ENCODE measurements around the gene ZFHX3.
"Not testable (repeated sequence)": the region's sequence is repeated elsewhere in the genome, so short reads cannot be mapped to it uniquely, and the experiment has no call there.

Gene ZFHX3

DNA sequence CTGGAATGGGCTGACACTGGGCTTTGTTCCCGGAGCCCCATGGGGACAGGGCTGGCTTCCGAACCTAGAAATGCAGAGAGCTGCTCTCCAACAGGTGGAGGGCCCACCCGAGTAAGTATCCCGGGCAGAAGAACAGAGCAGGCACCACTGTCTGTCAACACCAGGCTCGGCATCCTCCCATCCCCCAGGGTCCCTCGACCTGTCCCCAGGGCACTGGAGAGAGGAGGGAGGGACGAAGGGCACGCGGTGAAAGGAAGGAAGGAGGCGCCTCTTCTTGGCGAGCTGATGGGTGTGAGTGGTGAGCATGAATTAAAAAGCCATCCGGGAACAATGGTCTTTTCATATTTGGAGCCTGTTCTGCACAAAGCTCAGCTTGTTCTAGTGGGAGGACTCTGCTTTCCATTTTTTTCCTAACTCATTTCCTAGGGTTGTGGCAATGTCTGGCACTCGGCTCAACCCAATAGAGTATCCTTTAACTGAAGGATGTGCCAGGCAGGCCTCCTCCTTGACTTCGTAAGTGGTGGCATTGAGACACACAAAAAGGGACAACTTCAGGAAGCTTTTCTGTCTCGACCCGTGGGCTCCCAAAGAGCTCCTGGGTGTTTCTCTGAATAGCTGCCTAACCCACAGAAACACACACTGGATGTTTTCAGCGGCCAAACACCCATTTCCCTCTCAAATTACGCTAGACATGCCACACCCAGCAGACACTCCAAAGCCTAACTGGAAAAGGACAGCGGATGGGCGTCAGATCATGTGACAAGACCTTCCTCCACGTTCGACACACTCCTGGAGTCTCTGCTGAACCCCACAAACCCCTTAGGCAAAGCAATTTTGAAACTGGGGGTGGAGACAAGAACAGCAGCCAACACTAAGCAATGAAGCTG lies 47.7 kb downstream of the ZFHX3 start:
- TF ChIP-seq, protein P1, sequence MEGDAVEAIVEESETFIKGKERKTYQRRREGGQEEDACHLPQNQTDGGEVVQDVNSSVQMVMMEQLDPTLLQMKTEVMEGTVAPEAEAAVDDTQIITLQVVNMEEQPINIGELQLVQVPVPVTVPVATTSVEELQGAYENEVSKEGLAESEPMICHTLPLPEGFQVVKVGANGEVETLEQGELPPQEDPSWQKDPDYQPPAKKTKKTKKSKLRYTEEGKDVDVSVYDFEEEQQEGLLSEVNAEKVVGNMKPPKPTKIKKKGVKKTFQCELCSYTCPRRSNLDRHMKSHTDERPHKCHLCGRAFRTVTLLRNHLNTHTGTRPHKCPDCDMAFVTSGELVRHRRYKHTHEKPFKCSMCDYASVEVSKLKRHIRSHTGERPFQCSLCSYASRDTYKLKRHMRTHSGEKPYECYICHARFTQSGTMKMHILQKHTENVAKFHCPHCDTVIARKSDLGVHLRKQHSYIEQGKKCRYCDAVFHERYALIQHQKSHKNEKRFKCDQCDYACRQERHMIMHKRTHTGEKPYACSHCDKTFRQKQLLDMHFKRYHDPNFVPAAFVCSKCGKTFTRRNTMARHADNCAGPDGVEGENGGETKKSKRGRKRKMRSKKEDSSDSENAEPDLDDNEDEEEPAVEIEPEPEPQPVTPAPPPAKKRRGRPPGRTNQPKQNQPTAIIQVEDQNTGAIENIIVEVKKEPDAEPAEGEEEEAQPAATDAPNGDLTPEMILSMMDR (IDR thresholded peaks at IDR 0.05; ENCODE audit: low read depth, low read length) = no peak
- Histone ChIP-seq H3K36me3 (no peaks in the 10 kb centered on the region; the same call in 1 of the 2 replicates), H3K9me3 (no peaks in the 10 kb centered on the region), H3K4me3 (ENCODE audit: low read depth, low read length) (peak overlapping the region; percentile 5; the same call in 1 of the 2 replicates), H3K4me1 (peaks cover 19% of the 10 kb centered on the region), H3K27me3 (no peaks in the 10 kb centered on the region)
- DNase-seq = no peak

DNA sequence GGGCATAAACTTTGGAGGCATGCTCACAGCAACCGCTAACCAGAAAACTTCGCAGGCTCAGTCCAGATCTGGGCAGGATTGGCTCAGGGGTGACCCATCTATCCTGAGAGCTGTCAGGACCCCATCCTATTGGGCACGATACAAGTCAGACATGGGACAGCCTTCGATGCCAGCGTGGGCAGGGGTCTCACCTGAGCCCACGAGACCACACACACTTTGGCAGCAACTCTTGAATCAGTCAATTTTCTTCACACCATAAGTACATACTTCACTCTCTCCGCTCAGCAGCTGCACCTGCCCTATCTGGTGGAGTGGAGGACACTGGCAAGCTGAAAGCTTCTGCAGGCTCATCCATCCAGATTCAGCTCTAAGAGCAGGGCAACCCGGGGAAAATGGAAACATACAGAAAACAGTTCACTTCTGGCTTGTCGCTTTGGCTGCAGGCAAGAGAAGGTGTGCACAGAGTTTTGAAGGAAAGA lies 48.3 kb downstream of the ZFHX3 start:
- Histone ChIP-seq H3K4me1 (peaks cover 19% of the 10 kb centered on the region), H3K36me3 (no peaks in the 10 kb centered on the region; the same call in 1 of the 2 replicates), H3K27me3 (no peaks in the 10 kb centered on the region), H3K4me3 (ENCODE audit: low read depth, low read length) (0 out of 2 replicates have a peak overlapping the region, but pooled peaks have one; percentile 5), H3K9me3 (no peaks in the 10 kb centered on the region)
- DNase-seq = no peak
- TF ChIP-seq, protein P1 (IDR thresholded peaks at IDR 0.05; ENCODE audit: low read depth, low read length) = no peak

DNA sequence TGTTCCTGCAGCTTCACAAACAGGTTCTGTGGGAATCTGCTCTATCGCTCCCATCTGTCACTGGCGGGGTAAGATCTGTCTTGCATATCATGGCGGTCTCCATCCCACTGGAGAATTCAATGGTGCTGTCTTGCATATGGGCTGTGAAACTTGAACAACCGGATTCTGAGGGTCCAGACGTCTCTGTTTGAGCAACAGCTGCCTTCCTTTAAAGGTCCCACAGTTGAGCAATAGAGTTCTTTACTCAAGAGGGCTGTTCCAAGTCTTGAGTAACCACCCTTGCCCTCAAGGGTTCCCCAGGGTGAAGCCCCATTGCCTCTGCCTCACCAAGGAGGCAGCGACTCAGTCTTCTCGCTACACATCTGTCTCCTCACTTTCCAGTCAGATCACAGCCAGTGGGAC lies 50.8 kb downstream of the ZFHX3 start:
- no peak overlapping the region for H3K4me3 ChIP-seq (ENCODE audit: low read depth, low read length)
- DNase-seq = no peak
- H3K36me3 ChIP-seq = no peaks in the 10 kb centered on the region; the same call in 1 of the 2 replicates
- H3K4me1 ChIP-seq = peaks cover 30% of the 10 kb centered on the region
- TF ChIP-seq, protein P1 (IDR thresholded peaks at IDR 0.05; ENCODE audit: low read depth, low read length) = no peak
- H3K27me3 ChIP-seq = no peaks in the 10 kb centered on the region
- no peaks in the 10 kb centered on the region for H3K9me3 ChIP-seq

DNA sequence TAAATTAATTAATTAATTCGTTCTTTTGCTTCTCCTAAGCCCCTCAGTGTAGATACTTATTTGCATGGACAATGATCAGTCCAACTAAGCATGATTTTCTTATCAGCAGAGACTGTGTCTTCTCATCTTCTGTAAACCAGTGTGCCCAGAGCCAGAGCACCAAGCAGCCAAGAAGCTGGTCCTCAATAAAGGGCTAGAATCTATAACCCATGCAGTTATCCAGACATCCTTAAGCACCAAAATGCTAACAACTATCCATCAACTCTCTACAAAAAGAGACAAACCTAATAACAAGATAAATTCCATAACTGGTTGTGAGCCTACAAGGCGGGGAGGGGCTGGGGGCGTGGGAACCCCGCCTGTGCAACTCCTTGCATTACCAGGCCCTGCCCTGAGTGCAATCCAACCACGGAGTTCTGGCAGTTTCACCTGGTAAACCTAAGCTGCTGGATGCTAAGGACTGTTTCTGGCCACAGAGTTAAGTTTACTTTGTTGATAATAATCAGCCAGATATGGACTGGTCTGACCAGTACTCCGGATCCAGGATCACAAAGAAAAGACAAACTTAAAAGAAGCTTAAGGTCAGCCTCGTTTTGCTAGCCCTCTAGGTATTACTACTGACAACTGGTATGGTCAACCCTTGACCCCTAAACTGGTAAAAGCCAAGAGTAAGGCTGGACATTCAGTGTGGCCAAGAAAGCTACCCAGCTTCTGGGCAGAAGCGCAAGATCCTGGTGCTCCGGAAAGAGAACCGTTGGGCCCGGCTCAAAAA lies 51.5 kb downstream of the ZFHX3 start:
- TF ChIP-seq, protein P1 (IDR thresholded peaks at IDR 0.05; ENCODE audit: low read depth, low read length) = no peak
- H3K27me3 ChIP-seq = no peaks in the 10 kb centered on the region
- H3K4me1 ChIP-seq = peaks cover 37% of the 10 kb centered on the region
- DNase-seq = no peak
- no peak overlapping the region for H3K4me3 ChIP-seq (ENCODE audit: low read depth, low read length)
- no peaks in the 10 kb centered on the region; the same call in 1 of the 2 replicates for H3K36me3 ChIP-seq
- no peaks in the 10 kb centered on the region for H3K9me3 ChIP-seq

DNA sequence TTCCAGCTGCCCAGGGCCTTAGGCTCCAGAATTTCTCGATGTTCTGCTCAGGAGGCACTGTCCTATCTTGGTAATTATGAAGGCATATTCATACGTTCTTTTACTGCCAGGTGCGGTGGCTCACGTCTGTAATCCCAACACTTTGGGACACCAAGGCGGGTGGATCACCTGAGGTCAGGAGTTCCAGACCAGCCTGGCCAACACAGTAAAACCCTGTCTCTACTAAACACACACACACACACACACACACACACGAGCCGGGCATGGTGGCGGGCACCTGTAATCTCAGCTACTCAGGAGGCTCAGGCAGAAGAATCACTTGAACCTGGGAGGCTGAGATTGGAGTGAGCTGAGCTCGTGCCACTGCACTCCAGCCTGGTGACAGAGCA lies 52.1 kb downstream of the ZFHX3 start:
- H3K36me3 ChIP-seq; H3K4me3 ChIP-seq (ENCODE audit: low read depth, low read length); H3K27me3 ChIP-seq; H3K9me3 ChIP-seq; DNase-seq: not testable (repeated sequence)
- peaks cover 43% of the 10 kb centered on the region for H3K4me1 ChIP-seq

DNA sequence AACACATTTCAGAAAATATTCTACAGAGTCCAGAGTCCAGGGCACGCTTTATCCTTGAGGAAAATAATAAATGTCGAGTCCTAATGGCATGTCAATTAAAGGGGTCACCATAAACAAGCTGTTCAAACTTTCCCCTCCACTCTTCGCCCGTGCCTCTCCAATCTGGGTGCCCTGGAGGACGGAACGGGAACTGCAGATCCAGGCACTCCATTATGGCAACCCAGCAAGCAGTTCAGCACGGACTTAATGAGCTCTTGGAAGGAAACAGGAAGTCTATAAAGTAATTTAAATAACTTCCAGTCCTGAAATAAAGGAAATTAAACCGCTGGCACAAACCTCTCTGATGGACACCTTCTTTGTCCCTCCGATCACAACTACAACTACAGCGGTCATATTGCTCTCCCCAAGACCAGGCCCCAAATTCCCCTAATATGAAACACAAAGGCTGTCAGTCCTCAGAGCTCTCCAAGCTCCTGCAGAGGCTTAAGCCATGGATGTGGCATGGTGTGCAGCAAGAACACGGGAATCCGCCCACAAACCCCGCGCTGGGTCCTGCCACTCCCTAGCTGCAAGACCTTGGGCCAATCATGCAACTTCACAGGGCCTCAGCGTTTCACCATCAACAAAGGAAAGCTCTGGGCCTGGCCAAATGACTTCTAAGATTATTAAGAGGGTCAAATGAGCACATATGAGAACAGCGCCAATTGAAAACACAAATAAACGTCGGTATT lies 52.6 kb downstream of the ZFHX3 start:
- H3K4me1 ChIP-seq = peaks cover 48% of the 10 kb centered on the region
- no peaks in the 10 kb centered on the region for H3K9me3 ChIP-seq
- peak; percentile 40 for DNase-seq
- TF ChIP-seq, protein P1 (IDR thresholded peaks at IDR 0.05; ENCODE audit: low read depth, low read length) = peak; percentile 71
- H3K27me3 ChIP-seq = no peaks in the 10 kb centered on the region
- no peaks in the 10 kb centered on the region; the same call in 1 of the 2 replicates for H3K36me3 ChIP-seq
- H3K4me3 ChIP-seq (ENCODE audit: low read depth, low read length) = no peak overlapping the region

Data from BE2C (cell line).